Aorta (tissue), 5 donors: ENCODE results near the gene DNAH6. TPM values are rescaled to one million over a fixed set of nuclear protein-coding genes. Genes with fewer than 3 reads are reported as not detected.
"Not testable (repeated sequence)": the region's sequence is repeated elsewhere in the genome, so short reads cannot be mapped to it uniquely, and the experiment has no call there.

Experiments
- ATAC-seq: fragments of 200-7000 bp; cut with Tn5 transposase; one replicate; pipeline ENCODE4 v1.9.1; 2022; ENCODE audit warnings: moderate library complexity; ENCODE audit not compliant: low FRiP score
- DNase-seq, 2 donors: peaks; one replicate each; pipeline ENCODE4 v3.0.0-alpha.2; 2020
- H3K27ac ChIP-seq, 2 donors: one replicate each; pipeline ENCODE4 v1.5.1; 2013; ENCODE audit warnings: low read length in 2 of 2, mild to moderate bottlenecking in 2 of 2, moderate library complexity in 2 of 2, control low read depth in 1 of 2, inconsistent platforms in 1 of 2, low read depth in 1 of 2
- H3K27me3 ChIP-seq, 2 donors: one replicate each; pipeline ENCODE4 v1.6.1; 2013; ENCODE audit warnings: control low read depth in 1 of 2, low read length in 1 of 2, mild to moderate bottlenecking in 1 of 2, moderate library complexity in 1 of 2; ENCODE audit not compliant: insufficient read depth in 2 of 2, control insufficient read depth in 1 of 2
- H3K36me3 ChIP-seq, 2 donors: one replicate each; pipeline ENCODE4 v1.6.1; 2013; ENCODE audit warnings: control low read depth in 1 of 2, low read length in 1 of 2, mild to moderate bottlenecking in 1 of 2; ENCODE audit not compliant: insufficient read depth in 2 of 2, control insufficient read depth in 1 of 2
- H3K4me1 ChIP-seq, 2 donors: one replicate each; pipeline ENCODE4 v1.6.1; 2013; ENCODE audit warnings: low read length in 2 of 2, control low read depth in 1 of 2, mild to moderate bottlenecking in 1 of 2, moderate library complexity in 1 of 2; ENCODE audit not compliant: insufficient read depth in 2 of 2, control insufficient read depth in 1 of 2
- H3K4me3 ChIP-seq, 2 donors: one replicate each; pipeline ENCODE4 v1.5.1; 2013; ENCODE audit warnings: low read length in 2 of 2, control low read depth in 1 of 2, mild to moderate bottlenecking in 1 of 2
- H3K9me3 ChIP-seq: one replicate; pipeline ENCODE4 v1.6.1; 2013; ENCODE audit warnings: mild to moderate bottlenecking, low read length; ENCODE audit not compliant: control insufficient read depth
- WGBS, 2 donors: extraction: QIAGEN DNeasy Blood & Tissue Kit; methylation state at CpG; one replicate each; pipeline ENCODE4 v1.1.7; 2013; 5-methylcytosine and 5-hydroxymethylcytosine counted together
- intact Hi-C, 2 donors: fragments of 100-400 bp; cut with DNase I; formaldehyde crosslinking; loops; one replicate each; pipeline versions ENCODE4 v1.14.2 to v1.15.0; 2022
- polyA plus RNA-seq, 2 donors: library from polyadenylated mRNA; stranded (reverse); fragments of 200-250 nt; gene quantifications; one replicate each; pipeline ENCODE4 v1.2.3, GENCODE V29; 2013
- total RNA-seq, 2 donors: library from RNA; stranded (reverse); fragmentation: NEBNext Ultra II Directional; extraction: Animal tissue kit (Norgen Biotek cat#: 25700); gene quantifications; one replicate each; pipeline ENCODE4 v1.2.1, GENCODE V29; 2021
- donor health status: healthy with polysubstance abuse.
- donor health status: Bipolar disorder and iron deficiency.
- donor health status: DM: no; HTN: no; CAD: no.
- donor health status: DM: no; HTN: no; CAD: no.
- donor health status: DM: yes; HTN: yes; CAD: no.

Gene DNAH6
- total and polyA plus RNA-seq, 4 donors: 0.08 to 5.0 (median 0.60) TPM

DNA sequence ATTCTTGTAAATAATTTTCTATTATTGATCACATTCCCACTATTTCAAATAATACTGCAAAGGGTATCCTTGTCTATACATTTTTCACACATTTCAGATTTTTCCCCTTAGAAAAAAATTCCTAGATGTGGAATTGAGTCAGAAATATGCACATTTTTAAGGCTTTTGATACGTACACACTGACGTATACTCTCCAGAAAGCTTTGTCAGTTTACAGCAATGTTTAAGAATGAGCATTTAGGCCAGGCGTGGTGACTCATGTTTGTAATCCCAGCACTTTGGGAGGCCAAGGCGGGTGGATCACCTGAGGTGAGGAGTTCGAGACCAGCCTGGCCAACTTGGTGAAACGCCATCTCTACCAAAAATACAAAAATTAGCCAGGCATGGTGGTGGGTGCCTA, 35.2 kb downstream of the DNAH6 start:
- H3K27me3 ChIP-seq, H3K9me3 ChIP-seq, H3K27ac ChIP-seq, ATAC-seq, H3K4me1 ChIP-seq, intact Hi-C loops, H3K4me3 ChIP-seq, H3K36me3 ChIP-seq, DNase-seq: not testable (repeated sequence)
- WGBS, 2 donors: 82% methylated on average over 6 of the region's 6 CpGs

DNA sequence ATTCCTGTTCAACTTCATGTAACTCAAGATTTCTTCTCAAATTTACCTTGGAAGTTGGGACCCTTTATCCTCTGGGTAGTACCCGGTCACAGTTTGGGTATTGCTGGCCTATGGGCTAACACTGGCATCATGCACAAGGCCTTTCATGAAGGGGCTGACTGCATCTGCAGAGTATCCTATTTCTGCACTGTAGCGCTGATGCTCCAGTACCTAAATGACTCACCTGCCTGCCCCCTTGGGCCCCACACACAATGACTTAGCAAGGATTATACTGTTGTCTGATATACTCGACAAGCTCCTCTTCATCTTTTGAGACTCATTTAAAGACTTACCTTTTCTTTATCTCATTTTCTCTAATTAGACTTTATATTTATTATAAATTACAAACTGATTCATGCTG, 39.9 kb downstream of the DNAH6 start:
- H3K36me3 ChIP-seq: no peaks in the 10 kb centered on the region
- ATAC-seq (no peak), DNase-seq (no peak)
- no peaks in the 10 kb centered on the region for H3K9me3 ChIP-seq
- no peak overlapping the region for H3K27ac ChIP-seq
- H3K27me3 ChIP-seq: no peaks in the 10 kb centered on the region
- H3K4me1 ChIP-seq: no peaks in the 10 kb centered on the region
- 84 to 87% methylated on average over 3 of the region's 3 CpGs for WGBS, 2 donors
- H3K4me3 ChIP-seq: no peak overlapping the region
- intact Hi-C loops: no loop called here

DNA sequence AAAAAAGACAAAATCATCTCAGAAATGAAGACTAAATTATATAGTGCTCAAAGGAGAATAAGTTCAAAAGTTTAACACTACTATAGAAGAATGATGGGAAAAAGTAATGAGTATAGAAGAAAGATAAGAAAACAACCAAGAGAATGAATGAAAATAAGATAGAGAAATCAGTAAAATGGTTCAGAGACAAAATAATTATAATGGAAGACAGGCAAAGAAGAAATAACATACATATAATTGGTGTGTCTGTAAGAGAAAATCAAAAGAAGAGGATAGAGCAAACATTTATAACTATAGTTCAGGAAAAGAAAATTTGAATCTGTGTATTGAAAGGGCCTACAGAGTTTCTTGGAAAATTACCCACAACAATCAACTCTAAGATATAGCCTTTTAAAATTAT, 43.5 kb downstream of the DNAH6 start:
- H3K27me3 ChIP-seq: no peaks in the 10 kb centered on the region
- intact Hi-C loops: no loop called here
- no peaks in the 10 kb centered on the region for H3K36me3 ChIP-seq
- ATAC-seq (no peak), DNase-seq (no peak)
- H3K9me3 ChIP-seq: no peaks in the 10 kb centered on the region
- H3K4me3 ChIP-seq: no peak overlapping the region
- no peak overlapping the region for H3K27ac ChIP-seq
- H3K4me1 ChIP-seq: no peaks in the 10 kb centered on the region

DNA sequence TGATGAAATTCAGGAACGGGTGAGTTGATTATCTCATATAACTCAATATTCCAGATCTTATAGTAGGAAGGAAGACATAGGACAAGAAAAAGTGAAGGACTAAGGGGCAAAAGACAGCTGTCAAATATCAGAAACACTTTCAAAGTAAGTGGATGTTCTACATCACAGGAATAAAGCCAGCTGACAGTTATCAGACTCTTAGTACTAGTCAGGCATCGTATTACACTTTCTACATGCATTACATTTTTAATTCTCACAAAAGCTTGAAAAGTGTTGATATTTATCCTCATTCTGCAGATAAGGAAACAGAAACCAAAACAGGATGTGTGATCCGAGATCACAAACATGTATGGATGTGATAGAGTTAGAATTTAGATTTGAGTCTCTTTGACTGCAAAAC, 63.4 kb downstream of the DNAH6 start:
- DNase-seq (no peak), ATAC-seq (no peak)
- Histone ChIP-seq H3K4me3 (no peak overlapping the region), H3K36me3 (no peaks in the 10 kb centered on the region), H3K9me3 (peaks cover 1% of the 10 kb centered on the region), H3K4me1 (no peaks in the 10 kb centered on the region), H3K27ac (no peak overlapping the region), H3K27me3 (no peaks in the 10 kb centered on the region)
- 62 to 76% methylated on average over 3 of the region's 3 CpGs for WGBS, 2 donors
- intact Hi-C loops: no loop called here

DNA sequence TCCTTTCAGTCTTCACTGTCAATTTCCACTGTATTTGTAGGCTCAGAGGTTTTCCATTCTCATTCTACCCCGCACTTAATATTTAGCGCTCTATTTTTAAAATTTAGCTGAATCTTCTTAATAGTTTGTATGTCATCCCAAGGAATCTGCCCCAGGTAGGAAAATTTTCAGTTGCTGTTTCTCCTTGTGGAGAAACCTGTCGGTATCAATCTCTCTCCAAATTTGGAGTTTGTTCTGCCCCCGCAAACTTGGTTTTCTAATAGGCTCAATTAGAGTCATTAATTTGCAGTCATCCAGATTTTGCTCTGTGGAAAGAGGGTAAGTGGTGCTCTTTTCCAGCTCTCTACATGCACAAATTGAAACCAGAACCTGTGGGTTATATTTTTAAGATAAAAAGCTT, 87.6 kb downstream of the DNAH6 start:
- intact Hi-C loops: no loop called here
- WGBS, 2 donors: 87 to 90% methylated on average over 4 of the region's 4 CpGs

DNA sequence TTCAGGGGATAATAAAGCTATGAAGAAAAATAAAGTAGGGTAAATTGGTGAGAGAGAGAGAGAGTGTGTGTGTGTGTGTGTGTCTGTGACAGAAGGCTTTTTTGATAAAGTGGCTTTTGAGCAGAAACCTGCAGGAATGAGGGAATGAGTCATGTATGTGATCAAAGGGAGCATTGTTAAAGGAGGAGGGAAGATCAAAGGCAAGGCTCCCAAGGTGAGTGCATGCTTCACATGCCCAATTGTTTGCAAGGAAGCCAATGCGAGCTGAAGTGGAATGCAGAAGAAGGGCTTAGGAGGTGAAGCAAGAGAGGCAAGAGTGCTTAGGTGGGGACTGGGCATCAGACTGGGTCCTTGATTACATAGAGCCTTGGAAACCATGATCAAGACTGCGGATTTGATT, 96.8 kb downstream of the DNAH6 start:
- WGBS, 2 donors: 72 to 77% methylated on average over 2 of the region's 2 CpGs
- Histone ChIP-seq H3K4me1 (no peaks in the 10 kb centered on the region), H3K27me3 (no peaks in the 10 kb centered on the region), H3K27ac (no peak overlapping the region), H3K36me3 (no peaks in the 10 kb centered on the region), H3K4me3 (no peak overlapping the region), H3K9me3 (no peaks in the 10 kb centered on the region)
- ATAC-seq (no peak), DNase-seq (no peak)
- intact Hi-C loops: no loop called here

More for the DNA sequence above, 87.6 kb downstream of the DNAH6 start:
- DNase-seq (no peak), ATAC-seq (no peak)
- Histone ChIP-seq H3K27me3 (no peaks in the 10 kb centered on the region), H3K4me1 (no peaks in the 10 kb centered on the region), H3K27ac (no peak overlapping the region), H3K9me3 (no peaks in the 10 kb centered on the region), H3K36me3 (no peaks in the 10 kb centered on the region), H3K4me3 (no peak overlapping the region)

DNA sequence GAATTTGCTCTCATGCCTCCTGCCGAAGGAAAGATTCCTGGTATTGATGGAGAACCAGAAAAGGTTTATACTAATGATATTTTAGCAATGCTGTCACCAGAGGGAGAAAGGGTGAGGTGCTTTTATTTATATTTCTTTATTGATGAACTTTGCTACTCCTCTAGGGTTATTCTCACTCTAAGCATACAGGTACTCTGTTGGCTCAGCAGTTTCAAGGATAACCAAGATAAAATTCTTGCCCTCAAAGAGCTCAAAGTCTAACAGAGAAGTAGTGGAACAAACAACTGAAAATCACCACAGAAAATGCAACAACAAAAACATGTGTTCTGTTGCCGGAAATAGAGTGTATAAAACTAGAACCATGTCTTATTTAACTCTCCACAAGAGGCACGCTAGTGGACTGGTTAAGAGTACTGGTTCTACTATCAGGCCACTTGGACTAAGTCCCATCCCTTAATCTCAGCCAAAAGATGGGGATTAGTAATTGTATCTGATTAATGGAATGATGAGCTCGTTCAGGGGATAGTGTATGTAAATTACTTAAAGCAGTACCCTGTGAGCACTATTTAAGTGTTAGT, 103.6 kb downstream of the DNAH6 start:
- intact Hi-C loops: no loop called here
- ATAC-seq (no peak), DNase-seq (no peak)
- no peak overlapping the region for H3K4me3 ChIP-seq
- WGBS, 2 donors: 72 to 77% methylated on average over 4 of the region's 4 CpGs
- H3K27me3 ChIP-seq: no peaks in the 10 kb centered on the region
- H3K9me3 ChIP-seq: no peaks in the 10 kb centered on the region
- H3K4me1 ChIP-seq: no peaks in the 10 kb centered on the region
- H3K27ac ChIP-seq: no peak overlapping the region
- H3K36me3 ChIP-seq: no peaks in the 10 kb centered on the region

DNA sequence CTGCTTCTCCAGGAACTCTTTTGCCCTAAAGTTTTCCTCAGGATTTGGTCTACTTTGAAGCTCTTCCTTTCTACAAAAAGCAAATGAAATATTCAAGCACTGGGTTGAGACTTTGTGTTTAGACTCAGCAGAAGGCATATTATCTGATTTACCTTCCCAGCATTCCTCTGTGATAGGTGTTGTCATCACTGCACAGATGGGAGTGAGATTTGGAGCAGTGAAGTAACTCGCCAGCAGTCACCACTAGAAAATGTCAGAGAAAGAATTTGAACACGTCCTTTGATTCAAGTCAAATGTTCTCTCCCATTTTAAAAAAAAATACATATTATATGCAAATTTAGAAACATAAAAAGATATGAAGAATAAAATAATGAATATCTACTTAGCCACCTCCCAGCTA, 112.2 kb downstream of the DNAH6 start:
- Histone ChIP-seq H3K27ac (no peak overlapping the region), H3K4me3 (no peak overlapping the region), H3K9me3 (no peaks in the 10 kb centered on the region), H3K4me1 (no peaks in the 10 kb centered on the region), H3K36me3 (no peaks in the 10 kb centered on the region), H3K27me3 (no peaks in the 10 kb centered on the region)
- intact Hi-C loops: no loop called here
- DNase-seq (no peak), ATAC-seq (no peak)
- 41 to 47% methylated on average over 2 of the region's 2 CpGs for WGBS, 2 donors

DNA sequence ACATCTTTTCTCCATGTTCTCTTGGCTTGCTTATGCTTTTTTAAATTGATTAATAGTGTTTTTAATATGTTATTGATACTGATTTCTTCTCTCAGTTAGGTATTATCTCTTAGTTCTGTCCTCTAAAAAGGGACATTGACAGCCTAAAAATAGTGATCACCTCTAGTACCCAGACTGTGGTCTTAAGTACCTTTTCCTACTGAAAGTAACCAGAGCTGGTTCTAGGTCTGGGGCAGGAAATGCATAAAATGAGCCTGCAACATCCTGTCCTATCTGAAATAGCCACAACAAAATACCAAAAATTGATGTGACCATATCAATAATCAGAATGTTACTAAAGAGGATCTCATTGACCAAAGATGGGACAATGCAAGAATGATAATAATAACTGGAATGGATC, 113.3 kb downstream of the DNAH6 start:
- no peaks in the 10 kb centered on the region for H3K36me3 ChIP-seq
- intact Hi-C loops: no loop called here
- ATAC-seq: no peak

More for the DNA sequence above, 113.3 kb downstream of the DNAH6 start:
- H3K4me1 ChIP-seq: no peaks in the 10 kb centered on the region
- H3K9me3 ChIP-seq: no peaks in the 10 kb centered on the region
- DNase-seq: no peak
- H3K27me3 ChIP-seq: no peaks in the 10 kb centered on the region
- no peak overlapping the region for H3K4me3 ChIP-seq
- H3K27ac ChIP-seq: no peak overlapping the region
